SK-N-SH (cell line): ENCODE data around the gene MYF6. TPM values are rescaled to one million over a fixed set of nuclear protein-coding genes. Genes with fewer than 3 reads are reported as not detected.

Source experiments
- CTCF ChIA-PET: fragments of 300-600, 350-600 bp; formaldehyde crosslinking; extraction: SDS; loops from one replicate; lab custom pipeline; 2021; lab: Yijun Ruan, JAX
- POLR2A ChIA-PET: fragments of 350-600 bp; sonication (Branson Sonifier 250); formaldehyde crosslinking; extraction: SDS; loops from one replicate; lab custom pipeline; 2020; ENCODE audit warnings: antibody characterized with exemption, inconsistent platforms; lab: Yijun Ruan, JAX
- DNase-seq: peaks from one replicate; pipeline ENCODE4 v3.0.0; 2012
- H2AFZ ChIP-seq: fragments of 200-600 bp; sonication (generic); 2 replicates; pipeline ENCODE4 v1.8.1; 2016; ENCODE audit warnings: antibody characterized with exemption, mild to moderate bottlenecking, low read depth
- H3F3A ChIP-seq: fragments of 200-600 bp; sonication (generic); replicated peaks from 2 replicates; pipeline ENCODE3; 2016; ENCODE audit warnings: antibody characterized with exemption, mild to moderate bottlenecking; ENCODE audit not compliant: insufficient read depth
- H3K27ac ChIP-seq, 2 experiments: fragments of 200-500 bp in 1 of 2; fragments of 200-600 bp in 1 of 2; sonication (Bioruptor generic) in 1 of 2; sonication (generic), shearing (Covaris generic) in 1 of 2; 2 replicates each; pipeline versions ENCODE4 v1.5.1 to v1.6.1; 2014 to 2016; ENCODE audit warnings: low read depth in 2 of 2, inconsistent platforms in 1 of 2, low read length in 1 of 2, mild to moderate bottlenecking in 1 of 2, mixed read lengths in 1 of 2
- H3K27me3 ChIP-seq: fragments of 200-600 bp; sonication (generic), shearing (Covaris generic); 2 replicates; pipeline ENCODE4 v1.6.1; 2016; ENCODE audit warnings: mixed run types; ENCODE audit not compliant: insufficient read depth
- H3K36me3 ChIP-seq, 2 experiments: fragments of 200-500 bp in 1 of 2; fragments of 200-600 bp in 1 of 2; sonication (Bioruptor generic) in 1 of 2; sonication (generic) in 1 of 2; replicated peaks in 1 of 2; 2 replicates each; pipeline versions ENCODE3 to v1.5.1; 2014 to 2016; ENCODE audit warnings: low read length in 1 of 2, mild to moderate bottlenecking in 1 of 2; ENCODE audit not compliant: insufficient read depth in 2 of 2, control insufficient read depth in 1 of 2
- H3K4me1 ChIP-seq, 2 experiments: fragments of 200-500 bp in 1 of 2; fragments of 200-600 bp in 1 of 2; sonication (Bioruptor generic) in 1 of 2; sonication (generic), shearing (Covaris generic) in 1 of 2; 2 replicates each; pipeline versions ENCODE4 v1.5.1 to v1.6.1; 2014 to 2016; ENCODE audit warnings: low read depth in 1 of 2, low read length in 1 of 2, mixed run types in 1 of 2; ENCODE audit not compliant: insufficient read depth in 2 of 2, control insufficient read depth in 1 of 2
- H3K4me2 ChIP-seq: fragments of 200-600 bp; sonication (generic), shearing (Covaris generic); 2 replicates; pipeline ENCODE4 v1.6.1; 2017; ENCODE audit warnings: mixed run types
- H3K4me3 ChIP-seq, 2 experiments: fragments of 200-500 bp in 1 of 2; fragments of 200-600 bp in 1 of 2; sonication (Bioruptor generic) in 1 of 2; sonication (generic), shearing (Covaris generic) in 1 of 2; 2 replicates each; pipeline versions ENCODE4 v1.5.1 to v1.8.1; 2014 to 2016; ENCODE audit warnings: low read depth in 2 of 2, inconsistent platforms in 1 of 2, low read length in 1 of 2, mild to moderate bottlenecking in 1 of 2, mixed read lengths in 1 of 2, moderate library complexity in 1 of 2
- H3K79me2 ChIP-seq: fragments of 200-600 bp; sonication (generic); 2 replicates; pipeline ENCODE4 v1.8.1; 2017; ENCODE audit warnings: mild to moderate bottlenecking; ENCODE audit not compliant: insufficient read depth
- H3K9ac ChIP-seq: fragments of 200-600 bp; sonication (generic); 2 replicates; pipeline ENCODE4 v1.6.1; 2017; ENCODE audit warnings: mixed run types
- H3K9me2 ChIP-seq: fragments of 200-600 bp; sonication (generic); 2 replicates; pipeline ENCODE4 v1.6.1; 2017; ENCODE audit warnings: mixed run types
- H3K9me3 ChIP-seq: fragments of 200-600 bp; sonication (generic); 2 replicates; pipeline ENCODE4 v1.6.1; 2017; ENCODE audit warnings: mixed run types, mild to moderate bottlenecking, moderate library complexity
- H4K20me1 ChIP-seq: fragments of 200-600 bp; sonication (generic); 2 replicates; pipeline ENCODE4 v1.6.1; 2017; ENCODE audit warnings: mild to moderate bottlenecking, mixed run types; ENCODE audit not compliant: insufficient read depth
- CHD2 ChIP-seq: fragments of 150-350 bp; IDR thresholded peaks from 2 replicates; pipeline ENCODE4 v1.6.1; 2018; ENCODE audit warnings: low read length; ENCODE audit not compliant: partially characterized antibody
- ELF1 ChIP-seq: IDR thresholded peaks from 2 replicates; pipeline ENCODE4 v1.4.0; 2012
- EP300 ChIP-seq, 2 experiments: IDR thresholded peaks; 2 replicates each; pipeline versions ENCODE4 v1.4.0 to v1.6.1; 2012; ENCODE audit warnings: borderline replicate concordance in 1 of 2, low read depth in 1 of 2, low read length in 1 of 2
- EZH2phosphoT487 ChIP-seq: fragments of 200-600 bp; sonication (generic); IDR thresholded peaks from 2 replicates; pipeline ENCODE4 v1.6.1; 2017; ENCODE audit warnings: low read depth, mixed run types, mild to moderate bottlenecking, antibody characterized with exemption, moderate library complexity, borderline replicate concordance
- FOXM1 ChIP-seq: IDR thresholded peaks from 2 replicates; pipeline ENCODE4 v1.4.0; 2012; ENCODE audit warnings: low read depth, mild to moderate bottlenecking
- MEF2A ChIP-seq: IDR thresholded peaks from 2 replicates; pipeline ENCODE4 v1.4.0; 2012; ENCODE audit warnings: low read depth, borderline replicate concordance
- MXI1 ChIP-seq: IDR thresholded peaks from 2 replicates; pipeline ENCODE4 v1.6.1; 2012; ENCODE audit warnings: mild to moderate bottlenecking, low read depth, low read length, improper control_type of control experiment
- NFIC ChIP-seq: IDR thresholded peaks from 2 replicates; pipeline ENCODE4 v1.4.0; 2012; ENCODE audit warnings: borderline replicate concordance
- NRF1 ChIP-seq: IDR thresholded peaks from 2 replicates; pipeline ENCODE4 v1.6.1; 2012; ENCODE audit warnings: low read depth, mild to moderate bottlenecking, low read length
- RAD21 ChIP-seq: IDR thresholded peaks from 2 replicates; pipeline ENCODE4 v1.6.1; 2012; ENCODE audit warnings: mild to moderate bottlenecking, low read length
- RCOR1 ChIP-seq: fragments of 150-350 bp; IDR thresholded peaks from 2 replicates; pipeline ENCODE4 v1.6.1; 2017; ENCODE audit warnings: antibody characterized with exemption, low read length
- RXRA ChIP-seq: IDR thresholded peaks from 2 replicates; pipeline ENCODE4 v1.4.0; 2012; ENCODE audit warnings: low read depth, mild to moderate bottlenecking, borderline replicate concordance
- SIN3A ChIP-seq: IDR thresholded peaks from 2 replicates; pipeline ENCODE4 v1.6.1; 2012; ENCODE audit warnings: low read depth, mild to moderate bottlenecking, low read length, moderate library complexity, borderline replicate concordance
- TAF1 ChIP-seq: IDR thresholded peaks from 2 replicates; pipeline ENCODE4 v1.6.1; 2012; ENCODE audit warnings: low read depth, mild to moderate bottlenecking, low read length, moderate library complexity, borderline replicate concordance
- WGBS: methylation state at CpG from one replicate; pipeline ENCODE4 v1.1.6; 2017; ENCODE audit warnings: low lambda C conversion rate; 5-methylcytosine and 5-hydroxymethylcytosine counted together
- polyA plus RNA-seq, 3 experiments: library from polyadenylated mRNA; depleted of rRNA; stranded (reverse); fragments of >200 nt; gene quantifications; 2 replicates each; pipeline ENCODE4 v1.2.3, GENCODE V29; 2012
- TF ChIP-seq, protein P1 (sequence below): IDR thresholded peaks from 2 replicates; pipeline ENCODE4 v1.4.0; 2012; ENCODE audit warnings: low read depth, borderline replicate concordance
- TF ChIP-seq, protein P2 (sequence below): fragments of 150-350 bp; IDR thresholded peaks from 2 replicates; pipeline ENCODE4 v1.6.1; 2016; ENCODE audit warnings: mild to moderate bottlenecking, low read depth, low read length

Gene MYF6
- polyA plus RNA-seq, 1 of the 3 experiments (the other 2 are of a cell fraction), result not detected

DNA sequence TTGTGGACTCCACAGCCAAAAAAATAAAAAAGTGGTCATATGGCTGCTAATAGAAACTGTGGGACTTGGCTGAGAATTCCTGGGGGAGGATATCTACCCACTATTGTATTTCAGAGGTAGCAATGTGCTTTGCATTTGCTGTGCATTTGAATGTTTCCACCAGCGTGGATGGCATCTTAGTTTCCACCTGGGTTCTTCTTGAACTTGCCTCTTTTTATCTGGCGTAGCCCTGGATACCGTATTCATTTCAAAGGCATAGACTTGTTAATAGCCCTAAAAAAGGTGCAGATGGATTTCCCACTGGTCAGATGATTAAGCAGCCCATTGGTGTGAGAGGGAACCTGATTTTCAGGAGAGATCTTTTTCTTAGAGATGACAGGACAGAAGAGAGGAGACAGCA is 7.4 kb downstream of the MYF6 start:
- no peaks in the 10 kb centered on the region for H3K9me3 ChIP-seq
- H3K4me3 ChIP-seq, result no peak overlapping the region
- no peaks in the 10 kb centered on the region for H3K9me2 ChIP-seq
- POLR2A ChIA-PET, result no interaction called here
- H3K9ac ChIP-seq, result no peak overlapping the region
- no peak overlapping the region for H2AFZ ChIP-seq
- H3K4me1 ChIP-seq, result no peaks in the 10 kb centered on the region
- no peaks in the 10 kb centered on the region for H3F3A ChIP-seq
- TF ChIP-seq RAD21 (no peak), SIN3A (no peak)
- TF ChIP-seq, protein P1, sequence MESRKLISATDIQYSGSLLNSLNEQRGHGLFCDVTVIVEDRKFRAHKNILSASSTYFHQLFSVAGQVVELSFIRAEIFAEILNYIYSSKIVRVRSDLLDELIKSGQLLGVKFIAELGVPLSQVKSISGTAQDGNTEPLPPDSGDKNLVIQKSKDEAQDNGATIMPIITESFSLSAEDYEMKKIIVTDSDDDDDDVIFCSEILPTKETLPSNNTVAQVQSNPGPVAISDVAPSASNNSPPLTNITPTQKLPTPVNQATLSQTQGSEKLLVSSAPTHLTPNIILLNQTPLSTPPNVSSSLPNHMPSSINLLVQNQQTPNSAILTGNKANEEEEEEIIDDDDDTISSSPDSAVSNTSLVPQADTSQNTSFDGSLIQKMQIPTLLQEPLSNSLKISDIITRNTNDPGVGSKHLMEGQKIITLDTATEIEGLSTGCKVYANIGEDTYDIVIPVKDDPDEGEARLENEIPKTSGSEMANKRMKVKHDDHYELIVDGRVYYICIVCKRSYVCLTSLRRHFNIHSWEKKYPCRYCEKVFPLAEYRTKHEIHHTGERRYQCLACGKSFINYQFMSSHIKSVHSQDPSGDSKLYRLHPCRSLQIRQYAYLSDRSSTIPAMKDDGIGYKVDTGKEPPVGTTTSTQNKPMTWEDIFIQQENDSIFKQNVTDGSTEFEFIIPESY, result no peak
- H3K27me3 ChIP-seq, result peaks cover 78% of the 10 kb centered on the region
- no peaks in the 10 kb centered on the region for H3K36me3 ChIP-seq
- 12% methylated on average over 3 of the region's 3 CpGs for WGBS
- CTCF ChIA-PET, result no interaction called here
- no peak overlapping the region for H3K4me2 ChIP-seq
- DNase-seq, result no peak
- no peak overlapping the region for H3K27ac ChIP-seq
- H3K79me2 ChIP-seq, result no peaks in the 10 kb centered on the region
- no peaks in the 10 kb centered on the region for H4K20me1 ChIP-seq

DNA sequence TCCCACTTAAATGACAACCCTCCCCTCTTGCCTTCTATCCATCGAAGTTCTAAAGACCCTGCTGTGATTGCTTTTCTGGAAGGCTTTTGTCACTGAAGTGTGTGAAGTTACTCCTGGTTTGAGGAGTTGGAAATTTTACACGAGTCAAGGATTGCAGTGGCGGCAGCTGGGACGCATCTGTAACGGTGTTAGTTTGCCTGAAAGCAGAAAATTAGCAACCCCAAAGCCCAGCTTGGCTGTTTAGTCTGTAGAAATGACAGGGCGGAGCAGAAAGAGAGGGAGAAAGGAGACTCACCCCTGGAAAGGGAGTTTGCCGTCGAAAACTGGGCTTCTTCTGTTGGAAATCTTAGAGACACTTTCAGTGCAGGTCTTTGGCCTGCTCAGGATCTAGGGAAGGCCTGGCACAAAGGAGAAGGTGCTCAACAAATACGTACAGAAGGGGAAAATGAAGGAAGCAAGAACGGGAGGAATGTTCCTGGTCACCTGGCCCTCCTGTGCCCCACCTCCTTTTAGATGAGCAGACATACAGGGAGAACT is 8.3 kb downstream of the MYF6 start:
- Histone ChIP-seq H2AFZ (no peak overlapping the region), H3K27me3 (peaks cover 69% of the 10 kb centered on the region), H3K4me3 (no peak overlapping the region), H3K4me2 (no peak overlapping the region), H3K4me1 (no peaks in the 10 kb centered on the region), H4K20me1 (no peaks in the 10 kb centered on the region), H3F3A (no peaks in the 10 kb centered on the region), H3K79me2 (no peaks in the 10 kb centered on the region), H3K36me3 (no peaks in the 10 kb centered on the region), H3K9me2 (no peaks in the 10 kb centered on the region), H3K9ac (no peak overlapping the region), H3K9me3 (no peaks in the 10 kb centered on the region), H3K27ac (no peak overlapping the region)
- 6% methylated on average over 10 of the region's 10 CpGs for WGBS
- CTCF ChIA-PET, result no interaction called here
- POLR2A ChIA-PET, result no interaction called here
- TF ChIP-seq TAF1, result no peak
- no peak for TF ChIP-seq FOXM1
- no peak for TF ChIP-seq RAD21
- TF ChIP-seq RXRA, result no peak
- no peak for TF ChIP-seq RCOR1
- TF ChIP-seq EP300 (IDR thresholded peaks at IDR 0.05; ENCODE audit: borderline replicate concordance in 1 of 2, low read depth in 1 of 2, low read length in 1 of 2), result no peak
- TF ChIP-seq NFIC, result no peak
- TF ChIP-seq, protein P2, sequence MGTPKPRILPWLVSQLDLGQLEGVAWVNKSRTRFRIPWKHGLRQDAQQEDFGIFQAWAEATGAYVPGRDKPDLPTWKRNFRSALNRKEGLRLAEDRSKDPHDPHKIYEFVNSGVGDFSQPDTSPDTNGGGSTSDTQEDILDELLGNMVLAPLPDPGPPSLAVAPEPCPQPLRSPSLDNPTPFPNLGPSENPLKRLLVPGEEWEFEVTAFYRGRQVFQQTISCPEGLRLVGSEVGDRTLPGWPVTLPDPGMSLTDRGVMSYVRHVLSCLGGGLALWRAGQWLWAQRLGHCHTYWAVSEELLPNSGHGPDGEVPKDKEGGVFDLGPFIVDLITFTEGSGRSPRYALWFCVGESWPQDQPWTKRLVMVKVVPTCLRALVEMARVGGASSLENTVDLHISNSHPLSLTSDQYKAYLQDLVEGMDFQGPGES, result no peak
- TF ChIP-seq NRF1, result no peak
- no peak for TF ChIP-seq MXI1
- TF ChIP-seq EZH2phosphoT487, result no peak
- no peak for TF ChIP-seq ELF1
- TF ChIP-seq CHD2, result no peak
- TF ChIP-seq SIN3A, result no peak
- TF ChIP-seq MEF2A, result no peak
- no peak for DNase-seq
